Testis (tissue), 3 donors: ENCODE results near the gene MCAT. TPM values are rescaled to one million over a fixed set of nuclear protein-coding genes. Genes with fewer than 3 reads are reported as not detected.

ENCODE experiments used
- DNase-seq: peaks from one replicate; pipeline ENCODE4 v3.0.0-alpha.2; 2019
- H3K27ac ChIP-seq, 2 donors: fragments of 200-600 bp; sonication (generic); one replicate each; pipeline ENCODE4 v1.5.1; 2019
- H3K27me3 ChIP-seq: fragments of 200-600 bp; sonication (generic); one replicate; pipeline ENCODE4 v1.5.1; 2019
- H3K36me3 ChIP-seq: fragments of 200-600 bp; sonication (generic); one replicate; pipeline ENCODE4 v1.5.1; 2017; ENCODE audit warnings: low read depth; ENCODE audit errors: missing control alignments
- H3K4me1 ChIP-seq: fragments of 200-600 bp; sonication (generic); one replicate; pipeline ENCODE4 v1.5.1; 2019
- H3K4me3 ChIP-seq, 2 donors: fragments of 200-600 bp; sonication (generic); one replicate each; pipeline ENCODE4 v1.5.1; 2017 to 2019
- H3K9me3 ChIP-seq: fragments of 200-600 bp; sonication (generic); one replicate; pipeline ENCODE4 v1.5.1; 2017
- POLR2A ChIP-seq: fragments of 450-650 bp; IDR thresholded peaks from one replicate; pipeline ENCODE4 v1.6.1; 2017; ENCODE audit warnings: antibody characterized with exemption, mild to moderate bottlenecking, moderate library complexity
- WGBS, 2 donors: methylation state at CpG; one replicate each; pipeline ENCODE4 v1.1.5; 2018; 5-methylcytosine and 5-hydroxymethylcytosine counted together
- intact Hi-C: fragments of 100-400 bp; cut with DNase I; formaldehyde crosslinking; loops from one replicate; pipeline ENCODE4 v1.15.1; 2023; ENCODE audit warnings: low total_unique reads
- polyA plus RNA-seq: library from polyadenylated mRNA; stranded (reverse); fragments of 350-450 nt; fragmentation: Illumina TruSeq; extraction: RNeasy Lipid Tissue Mini Kit (QIAGEN cat#74804); gene quantifications from one replicate; pipeline ENCODE4 v1.2.3, GENCODE V29; 2014; ENCODE audit warnings: low read depth, low replicate concordance; ENCODE audit not compliant: insufficient read depth
- total RNA-seq, 2 donors: library from RNA; depleted of rRNA; stranded (reverse); fragments of >200 nt; gene quantifications; one replicate each; pipeline ENCODE4 v1.2.3, GENCODE V29; 2016
- TF ChIP-seq, protein P1 (sequence below), 3 experiments: fragments of 450-650 bp in 2 of 3; fragments of 200-600 bp in 1 of 3; sonication (generic) in 1 of 3; IDR thresholded peaks; one replicate each; pipeline ENCODE4 v1.5.1; 2016 to 2019; ENCODE audit warnings: antibody characterized with exemption in 3 of 3, mild to moderate bottlenecking in 2 of 3, moderate library complexity in 1 of 3

The MCAT gene
- total and polyA plus RNA-seq, 3 donors from 2014 or later = 25.4 to 46.5 (median 43.1) TPM

GRCh38 chr22:43186272-43187170, 43.3 kb upstream of the MCAT start, which contains the start of gene TTLL12:
Gene TTLL12, minus strand, starts transcription at chr22:43187134. Its CDS starts 65 bp downstream, at chr22:43187069.
- TF ChIP-seq, protein P1, sequence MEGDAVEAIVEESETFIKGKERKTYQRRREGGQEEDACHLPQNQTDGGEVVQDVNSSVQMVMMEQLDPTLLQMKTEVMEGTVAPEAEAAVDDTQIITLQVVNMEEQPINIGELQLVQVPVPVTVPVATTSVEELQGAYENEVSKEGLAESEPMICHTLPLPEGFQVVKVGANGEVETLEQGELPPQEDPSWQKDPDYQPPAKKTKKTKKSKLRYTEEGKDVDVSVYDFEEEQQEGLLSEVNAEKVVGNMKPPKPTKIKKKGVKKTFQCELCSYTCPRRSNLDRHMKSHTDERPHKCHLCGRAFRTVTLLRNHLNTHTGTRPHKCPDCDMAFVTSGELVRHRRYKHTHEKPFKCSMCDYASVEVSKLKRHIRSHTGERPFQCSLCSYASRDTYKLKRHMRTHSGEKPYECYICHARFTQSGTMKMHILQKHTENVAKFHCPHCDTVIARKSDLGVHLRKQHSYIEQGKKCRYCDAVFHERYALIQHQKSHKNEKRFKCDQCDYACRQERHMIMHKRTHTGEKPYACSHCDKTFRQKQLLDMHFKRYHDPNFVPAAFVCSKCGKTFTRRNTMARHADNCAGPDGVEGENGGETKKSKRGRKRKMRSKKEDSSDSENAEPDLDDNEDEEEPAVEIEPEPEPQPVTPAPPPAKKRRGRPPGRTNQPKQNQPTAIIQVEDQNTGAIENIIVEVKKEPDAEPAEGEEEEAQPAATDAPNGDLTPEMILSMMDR (IDR thresholded peaks at IDR 0.05) = peak in 1 of 3 experiments; percentile 12
- no peak for TF ChIP-seq POLR2A
- no peaks in the 10 kb centered on the region for H3K9me3 ChIP-seq
- peaks cover 32% of the 10 kb centered on the region for H3K4me1 ChIP-seq
- H3K27me3 ChIP-seq = no peaks in the 10 kb centered on the region
- no peaks in the 10 kb centered on the region for H3K36me3 ChIP-seq
- peak; percentile 54 for DNase-seq
- intact Hi-C loops = no loop called here
- WGBS, 2 donors = 0 to 2% methylated on average over 7 to 64 of the region's 87 CpGs
- H3K4me3 ChIP-seq = peak within 1 kb of the TSS; percentile 67 to 69
- peak within 1 kb of the TSS; percentile 85 to 91 for H3K27ac ChIP-seq

DNA sequence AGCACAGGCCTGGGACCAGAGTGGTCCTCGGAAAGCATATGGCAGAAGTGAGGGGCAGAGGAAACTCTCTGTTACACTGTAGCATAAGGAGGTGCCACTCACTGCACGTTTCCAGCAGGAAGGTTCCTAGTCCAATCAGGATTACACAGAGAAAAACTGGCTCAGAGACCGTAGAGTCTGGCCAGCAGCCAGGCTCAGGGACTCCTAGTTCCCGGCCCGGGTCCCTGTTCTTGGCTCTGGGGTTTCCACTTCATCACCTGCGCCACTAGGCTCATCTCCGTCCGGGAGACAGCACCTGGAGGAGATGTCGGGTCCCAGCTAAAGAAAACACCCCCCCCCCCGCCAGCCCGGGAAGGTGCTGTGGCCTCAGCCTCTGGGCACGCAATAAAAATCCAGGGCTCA, 42.7 kb upstream of the MCAT start:
- Histone ChIP-seq H3K36me3 (no peaks in the 10 kb centered on the region), H3K4me3 (peak overlapping the region in 1 of 2 donors; percentile 45), H3K9me3 (no peaks in the 10 kb centered on the region), H3K4me1 (peaks cover 32% of the 10 kb centered on the region), H3K27me3 (no peaks in the 10 kb centered on the region), H3K27ac (peak overlapping the region; percentile 4 to 78)
- TF ChIP-seq POLR2A = no peak
- TF ChIP-seq, protein P1 (IDR thresholded peaks at IDR 0.05) = no peak
- DNase-seq = peak; percentile 83
- 1 to 7% methylated on average over 8 to 12 of the region's 12 CpGs for WGBS, 2 donors
- intact Hi-C loops = no loop called here

GRCh38 chr22:43183496-43184277, 40.5 kb upstream of the MCAT start:
- Histone ChIP-seq H3K27me3 (no peaks in the 10 kb centered on the region), H3K27ac (no peak overlapping the region), H3K36me3 (no peaks in the 10 kb centered on the region), H3K9me3 (no peaks in the 10 kb centered on the region), H3K4me1 (peaks cover 32% of the 10 kb centered on the region), H3K4me3 (no peak overlapping the region)
- intact Hi-C loops = no loop called here
- DNase-seq = no peak
- WGBS, 2 donors = 74 to 83% methylated on average over 12 of the region's 12 CpGs
- TF ChIP-seq POLR2A = no peak
- TF ChIP-seq, protein P1 (IDR thresholded peaks at IDR 0.05) = no peak

- intact Hi-C loops = no loop called here
- no peaks in the 10 kb centered on the region for H3K27me3 ChIP-seq
- no peaks in the 10 kb centered on the region for H3K36me3 ChIP-seq
- H3K4me1 ChIP-seq = peaks cover 32% of the 10 kb centered on the region
- no peak overlapping the region for H3K27ac ChIP-seq
- no peak overlapping the region for H3K4me3 ChIP-seq
- 66 to 71% methylated on average over 7 to 17 of the region's 17 CpGs for WGBS, 2 donors
- no peak for TF ChIP-seq POLR2A
- TF ChIP-seq, protein P1 (IDR thresholded peaks at IDR 0.05) = no peak
- no peak for DNase-seq
- no peaks in the 10 kb centered on the region for H3K9me3 ChIP-seq
These were observed 39.5 kb upstream of the MCAT start for GRCh38 chr22:43182726-43183125.
